HG02763 (cell line): ENCODE measurements around the gene EMILIN1.
A peak's percentile ranks its signal among the peaks of the same experiment; 100 is the strongest.

Experiments
- ATAC-seq: cut with Tn5 transposase; IDR thresholded peaks from one replicate; pipeline ENCODE4 v1.9.1; 2021; ENCODE audit warnings: mild to moderate bottlenecking, moderate library complexity; ENCODE audit not compliant: unreplicated experiment

Gene EMILIN1

DNA sequence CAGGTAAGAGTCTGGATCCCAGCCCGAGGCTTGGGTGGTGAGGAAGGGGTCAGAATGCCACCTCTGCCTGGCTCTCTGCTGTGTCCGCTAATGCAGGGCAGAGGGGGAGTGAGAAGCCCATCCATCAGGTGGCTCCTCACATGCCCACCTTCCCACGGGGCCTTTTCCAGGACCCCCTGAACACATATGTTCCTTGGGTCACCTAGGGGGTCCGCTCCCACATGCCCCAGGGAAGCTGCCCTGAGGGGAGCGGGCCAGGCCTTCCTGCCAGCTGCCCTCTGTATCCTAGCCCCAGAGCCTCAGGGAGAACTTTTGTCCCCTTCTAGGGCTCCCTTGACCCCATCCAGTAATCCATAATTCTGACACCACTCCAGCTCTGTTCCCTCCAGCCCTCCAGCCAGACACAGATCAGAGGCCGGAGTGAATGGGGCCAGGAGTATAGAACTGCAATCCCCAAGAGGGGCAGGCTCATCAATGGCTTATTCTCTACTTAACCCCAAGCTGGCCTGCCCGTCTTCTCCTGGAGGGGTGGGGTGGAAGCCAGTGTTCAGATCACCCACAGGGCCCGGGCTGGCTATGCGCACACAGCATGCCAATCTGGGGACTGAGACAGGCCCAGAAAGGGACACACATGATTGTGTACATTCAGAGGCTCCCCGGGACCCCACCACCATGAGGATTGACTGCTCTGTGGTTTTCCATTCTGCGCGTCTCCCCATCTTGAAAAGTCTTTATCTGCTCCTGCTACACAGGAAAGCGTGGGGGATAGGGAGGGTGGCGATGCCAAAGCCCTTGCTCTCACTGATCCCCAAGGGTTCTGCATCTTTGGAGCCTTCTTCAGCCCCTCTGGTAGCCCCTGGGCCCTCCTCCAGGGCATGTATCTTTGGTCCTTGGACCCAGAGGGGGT lies 1.1 kb downstream of the EMILIN1 start:
- no peak for ATAC-seq

- ATAC-seq: no peak
These were observed 1.7 kb downstream of the EMILIN1 start for GRCh38 chr2:27080140-27080469.

- no peak for ATAC-seq
These were observed 2.2 kb downstream of the EMILIN1 start for GRCh38 chr2:27080603-27080936.

- ATAC-seq: no peak
These were observed 3.8 kb downstream of the EMILIN1 start for GRCh38 chr2:27081984-27082772.

- ATAC-seq: no peak
These were observed 4.5 kb downstream of the EMILIN1 start for GRCh38 chr2:27082773-27083409.

DNA sequence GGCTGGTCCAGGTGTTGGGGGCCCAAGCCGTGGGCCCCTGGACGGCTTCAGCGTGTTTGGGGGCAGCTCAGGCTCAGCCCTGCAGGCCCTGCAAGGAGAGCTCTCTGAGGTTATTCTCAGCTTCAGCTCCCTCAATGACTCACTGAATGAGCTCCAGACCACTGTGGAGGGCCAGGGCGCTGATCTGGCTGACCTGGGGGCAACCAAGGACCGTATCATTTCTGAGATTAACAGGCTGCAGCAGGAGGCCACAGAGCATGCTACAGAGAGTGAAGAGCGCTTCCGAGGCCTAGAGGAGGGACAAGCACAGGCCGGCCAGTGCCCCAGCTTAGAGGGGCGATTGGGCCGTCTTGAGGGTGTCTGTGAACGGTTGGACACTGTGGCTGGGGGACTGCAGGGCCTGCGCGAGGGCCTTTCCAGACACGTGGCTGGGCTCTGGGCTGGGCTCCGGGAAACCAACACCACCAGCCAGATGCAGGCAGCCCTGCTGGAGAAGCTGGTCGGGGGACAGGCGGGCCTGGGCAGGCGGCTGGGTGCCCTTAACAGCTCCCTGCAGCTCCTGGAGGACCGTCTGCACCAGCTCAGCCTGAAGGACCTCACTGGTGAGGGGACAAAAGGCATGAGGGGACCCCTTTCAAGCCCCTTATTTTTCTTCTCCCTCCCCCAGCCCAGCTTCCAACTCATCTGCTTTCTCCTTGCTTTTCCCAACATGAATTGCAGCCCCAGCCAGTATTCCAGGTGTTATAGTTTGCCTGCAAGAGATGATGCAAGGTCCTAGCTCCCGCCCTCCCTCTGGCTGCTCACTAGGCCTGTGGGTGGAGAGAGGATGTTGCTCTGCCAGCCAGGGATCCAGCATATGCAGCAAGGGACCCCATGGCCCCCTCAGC lies 5.2 kb downstream of the EMILIN1 start:
- no peak for ATAC-seq

DNA sequence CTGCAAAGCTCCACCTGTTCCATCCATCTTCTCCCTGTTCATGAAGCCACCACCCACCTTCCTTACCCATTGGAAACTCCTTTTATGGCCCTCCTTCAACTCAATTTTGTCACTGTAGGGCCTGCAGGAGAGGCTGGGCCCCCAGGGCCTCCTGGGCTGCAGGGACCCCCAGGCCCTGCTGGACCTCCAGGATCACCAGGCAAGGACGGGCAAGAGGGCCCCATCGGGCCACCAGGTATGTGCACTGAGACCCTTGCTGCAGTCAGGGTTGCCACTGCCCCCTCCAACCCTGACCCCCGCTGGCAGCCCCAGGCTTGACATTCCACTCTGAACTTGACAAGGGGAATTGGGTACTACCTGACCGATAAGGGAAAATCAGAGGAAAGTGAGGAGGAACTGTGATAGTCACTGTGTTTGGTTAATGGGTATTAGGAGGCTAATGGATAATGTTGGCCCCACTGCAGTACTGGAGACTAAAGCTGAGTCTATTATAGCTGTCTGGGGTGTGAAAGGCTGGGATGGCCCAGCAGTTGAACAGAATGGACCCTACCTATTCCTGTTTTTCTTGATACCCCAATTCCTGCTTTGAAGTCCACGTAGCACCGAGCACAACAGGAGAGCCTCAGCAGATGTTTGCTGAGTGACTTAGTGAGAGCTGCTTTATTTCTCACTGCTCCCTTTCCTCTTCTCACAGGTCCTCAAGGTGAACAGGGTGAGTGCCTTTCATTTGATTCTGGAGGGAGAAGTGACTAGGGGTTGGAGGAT lies 6.1 kb downstream of the EMILIN1 start:
- ATAC-seq: no peak

GRCh38 chr2:27085062-27085672 lies 6.8 kb downstream of the EMILIN1 start:
- no peak for ATAC-seq

DNA sequence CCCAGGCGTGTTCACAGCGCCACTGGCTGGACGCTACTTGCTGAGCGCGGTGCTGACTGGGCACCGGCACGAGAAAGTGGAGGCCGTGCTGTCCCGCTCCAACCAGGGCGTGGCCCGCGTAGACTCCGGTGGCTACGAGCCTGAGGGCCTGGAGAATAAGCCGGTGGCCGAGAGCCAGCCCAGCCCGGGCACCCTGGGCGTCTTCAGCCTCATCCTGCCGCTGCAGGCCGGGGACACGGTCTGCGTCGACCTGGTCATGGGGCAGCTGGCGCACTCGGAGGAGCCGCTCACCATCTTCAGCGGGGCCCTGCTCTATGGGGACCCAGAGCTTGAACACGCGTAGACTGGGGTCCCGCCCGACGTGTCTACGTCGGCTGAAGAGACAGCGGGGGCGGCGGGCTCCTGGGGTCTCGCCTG lies 7.3 kb downstream of the EMILIN1 start:
- ATAC-seq: peak; percentile 6

GRCh38 chr2:27086090-27086723 lies 7.8 kb downstream of the EMILIN1 start:
- peak; percentile 73 for ATAC-seq

DNA sequence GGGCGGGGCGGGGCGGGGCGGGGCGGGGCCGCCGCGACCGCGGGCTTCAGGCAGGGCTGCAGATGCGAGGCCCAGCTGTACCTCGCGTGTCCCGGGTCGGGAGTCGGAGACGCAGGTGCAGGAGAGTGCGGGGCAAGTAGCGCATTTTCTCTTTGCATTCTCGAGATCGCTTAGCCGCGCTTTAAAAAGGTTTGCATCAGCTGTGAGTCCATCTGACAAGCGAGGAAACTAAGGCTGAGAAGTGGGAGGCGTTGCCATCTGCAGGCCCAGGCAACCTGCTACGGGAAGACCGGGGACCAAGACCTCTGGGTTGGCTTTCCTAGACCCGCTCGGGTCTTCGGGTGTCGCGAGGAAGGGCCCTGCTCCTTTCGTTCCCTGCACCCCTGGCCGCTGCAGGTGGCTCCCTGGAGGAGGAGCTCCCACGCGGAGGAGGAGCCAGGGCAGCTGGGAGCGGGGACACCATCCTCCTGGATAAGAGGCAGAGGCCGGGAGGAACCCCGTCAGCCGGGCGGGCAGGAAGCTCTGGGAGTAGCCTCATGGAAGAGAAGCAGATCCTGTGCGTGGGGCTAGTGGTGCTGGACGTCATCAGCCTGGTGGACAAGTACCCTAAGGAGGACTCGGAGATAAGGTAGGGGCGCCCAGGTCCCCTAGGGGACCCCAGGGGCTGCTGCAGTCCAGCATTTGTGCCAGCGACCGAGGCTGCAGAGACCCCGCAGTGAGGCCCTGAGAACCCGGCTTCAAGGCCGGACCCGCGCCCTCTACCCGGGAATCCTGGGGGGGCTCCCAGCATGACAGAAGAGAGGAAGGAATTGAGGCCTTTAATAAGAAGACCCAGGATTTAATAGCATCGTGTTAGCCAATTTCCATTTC lies 8.5 kb downstream of the EMILIN1 start, which contains the start of gene KHK:
KHK (plus strand) TSS at position 49 of the 870 bp plus-strand sequence; CDS start at position 537, 488 bp downstream.
- ATAC-seq: peak; percentile 8

DNA sequence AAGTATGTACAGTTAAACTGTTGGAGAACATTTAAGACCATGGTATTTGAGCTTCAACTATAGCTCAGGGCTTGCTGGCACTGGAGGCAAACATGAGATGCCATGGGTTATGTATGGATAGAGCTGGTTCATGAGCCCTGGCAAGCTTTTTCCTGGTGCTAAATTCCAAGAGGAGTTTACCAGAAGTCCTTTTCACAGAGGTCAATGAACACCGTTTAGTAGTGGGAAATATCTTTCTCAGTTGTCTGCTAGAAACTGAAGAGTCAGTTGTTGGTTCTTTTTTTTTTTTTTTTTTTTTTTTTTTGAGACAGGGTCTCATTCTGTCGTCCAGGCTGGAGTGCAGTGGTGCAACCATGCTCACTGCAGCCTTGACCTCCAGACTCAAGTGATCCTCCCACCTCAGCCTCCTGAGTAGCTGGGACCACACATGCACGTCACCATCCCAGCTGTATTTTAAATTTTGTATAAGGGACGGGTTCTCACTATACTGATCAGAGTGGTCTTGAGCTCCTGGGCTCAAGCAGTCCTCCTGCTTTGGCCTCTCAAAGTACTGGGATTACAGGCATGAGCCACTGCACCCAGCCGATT lies 9.5 kb downstream of the EMILIN1 start:
- no peak for ATAC-seq

DNA sequence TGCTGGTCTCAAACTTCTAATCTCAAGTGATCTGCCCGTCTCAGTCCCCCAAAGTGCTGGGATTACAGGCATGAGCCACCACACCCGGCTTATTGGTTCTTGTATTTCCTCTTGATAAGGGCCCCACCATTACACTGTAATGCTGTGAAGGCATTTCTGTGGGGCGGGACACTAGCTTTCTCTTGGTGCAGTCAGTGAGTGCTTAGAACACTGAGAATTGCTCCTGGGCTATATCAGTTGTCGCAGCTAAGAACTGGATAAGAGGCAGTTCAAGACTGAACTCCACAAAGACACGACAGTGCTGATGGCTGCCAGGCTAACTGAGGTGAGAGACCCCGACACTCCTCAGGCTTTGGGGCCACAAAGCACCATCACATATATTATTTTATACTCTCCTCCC lies 10.2 kb downstream of the EMILIN1 start:
- ATAC-seq: no peak

GRCh38 chr2:27089111-27089954 lies 10.9 kb downstream of the EMILIN1 start:
- ATAC-seq: no peak

- ATAC-seq: no peak
These were observed 13.6 kb downstream of the EMILIN1 start for GRCh38 chr2:27091746-27092695.
